Stimulated activated CD8-positive, alpha-beta memory T cell treated with anti-CD3 and anti-CD28 coated beads, Interleukin-4, amount 100 ng/mL, for 48 hours (primary cell): ENCODE measurements around the gene ZFR.
"Not testable (repeated sequence)": the region's sequence is repeated elsewhere in the genome, so short reads cannot be mapped to it uniquely, and the experiment has no call there.

Experiments
- DNase-seq: peaks from one replicate; pipeline ENCODE4 v3.0.0-alpha.2; 2020

Gene ZFR

GRCh38 chr5:32355686-32356085 lies 88.9 kb downstream of the ZFR start:
- DNase-seq: no peak

GRCh38 chr5:32353420-32353819 lies 91.1 kb downstream of the ZFR start:
- no peak for DNase-seq

- no peak for DNase-seq
Measured at GRCh38 chr5:32352685-32353084, 91.9 kb downstream of the ZFR start.

- no peak for DNase-seq
Measured at GRCh38 chr5:32346869-32347268, 97.7 kb downstream of the ZFR start.

GRCh38 chr5:32343058-32343672 lies 101.4 kb downstream of the ZFR start:
- DNase-seq: no peak

GRCh38 chr5:32342656-32343055 lies 101.9 kb downstream of the ZFR start:
- no peak for DNase-seq

GRCh38 chr5:32339878-32340277 lies 104.7 kb downstream of the ZFR start:
- DNase-seq: no peak

- DNase-seq: no peak
Measured at GRCh38 chr5:32339198-32339597, 105.3 kb downstream of the ZFR start.

- DNase-seq: no peak
Measured at GRCh38 chr5:32332966-32333365, 111.6 kb downstream of the ZFR start.

- DNase-seq: no peak
Measured at GRCh38 chr5:32332361-32332760, 112.2 kb downstream of the ZFR start.

GRCh38 chr5:32331935-32332274 lies 112.6 kb downstream of the ZFR start:
- DNase-seq: no peak

- DNase-seq: no peak
Measured at GRCh38 chr5:32331217-32331934, 113.2 kb downstream of the ZFR start.

- DNase-seq: no peak
Measured at GRCh38 chr5:32330126-32330971, 114.2 kb downstream of the ZFR start.

- DNase-seq: peak; percentile 68
Measured at GRCh38 chr5:32329395-32329834, 115.1 kb downstream of the ZFR start.

- no peak for DNase-seq
Measured at GRCh38 chr5:32326216-32326772, 118.2 kb downstream of the ZFR start.

- DNase-seq: no peak
Measured at GRCh38 chr5:32325616-32326015, 118.9 kb downstream of the ZFR start.

- no peak for DNase-seq
Measured at GRCh38 chr5:32325062-32325461, 119.5 kb downstream of the ZFR start.

- no peak for DNase-seq
Measured at GRCh38 chr5:32323741-32324140, 120.8 kb downstream of the ZFR start.

- no peak for DNase-seq
Measured at GRCh38 chr5:32322882-32323281, 121.7 kb downstream of the ZFR start.

- not testable (repeated sequence) for DNase-seq
Measured at GRCh38 chr5:32321787-32322186, 122.8 kb downstream of the ZFR start.

- no peak for DNase-seq
Measured at GRCh38 chr5:32320576-32320975, 124.0 kb downstream of the ZFR start.

- no peak for DNase-seq
Measured at GRCh38 chr5:32319926-32320543, 124.5 kb downstream of the ZFR start.

GRCh38 chr5:32319392-32319791 lies 125.1 kb downstream of the ZFR start:
- no peak for DNase-seq
